SK-N-SH treated with all-trans-retinoic acid at 6 μM for 48 hours (cell line): ENCODE results near the gene SLC7A7.
A peak's percentile ranks its signal among the peaks of the same experiment; 100 is the strongest.
"Not testable (repeated sequence)": the region's sequence is repeated elsewhere in the genome, so short reads cannot be mapped to it uniquely, and the experiment has no call there.

Experiments used
- ATAC-seq: fragments of 200-7000 bp; cut with Tn5 transposase; 3 replicates; pipeline ENCODE4 v1.9.1; 2020; ENCODE audit warnings: mild to moderate bottlenecking, moderate library complexity
- ARNTL ChIP-seq: fragments of 450-650 bp; formaldehyde crosslinking; IDR thresholded peaks from 2 replicates; pipeline ENCODE4 v1.5.0; 2020; ENCODE audit warnings: low read depth, mild to moderate bottlenecking, moderate library complexity, borderline replicate concordance
- BACH2 ChIP-seq: fragments of 250-450 bp; sonication (Bioruptor Pico); IDR thresholded peaks from 2 replicates; pipeline ENCODE4 v1.9.0; 2021; ENCODE audit warnings: mild to moderate bottlenecking, borderline replicate concordance
- CSDC2 ChIP-seq: fragments of 250-450 bp; sonication (Bioruptor Pico); IDR thresholded peaks from 2 replicates; pipeline ENCODE4 v1.5.0; 2020; ENCODE audit warnings: mild to moderate bottlenecking, moderate library complexity
- GLIS3 ChIP-seq: fragments of 250-450 bp; sonication (Bioruptor Pico); IDR thresholded peaks from 2 replicates; pipeline ENCODE4 v1.5.0; 2020; ENCODE audit warnings: mild to moderate bottlenecking, moderate library complexity
- ISL1 ChIP-seq: fragments of 250-450 bp; sonication (Bioruptor Pico); IDR thresholded peaks from 2 replicates; pipeline ENCODE4 v2.1.2; 2022; ENCODE audit warnings: mild to moderate bottlenecking, moderate library complexity
- OSR1 ChIP-seq: fragments of 250-450 bp; sonication (Bioruptor Pico); IDR thresholded peaks from 2 replicates; pipeline ENCODE4 v1.8.0; 2022; ENCODE audit warnings: moderate library complexity, mild to moderate bottlenecking, inconsistent platforms
- PPARA ChIP-seq: fragments of 250-450 bp; sonication (Bioruptor Pico); IDR thresholded peaks from 2 replicates; pipeline ENCODE4 v1.5.0; 2020; ENCODE audit warnings: mild to moderate bottlenecking, borderline replicate concordance
- SNAI2 ChIP-seq: fragments of 250-450 bp; sonication (Bioruptor Pico); IDR thresholded peaks from 2 replicates; pipeline ENCODE4 v1.5.0; 2020; ENCODE audit warnings: mild to moderate bottlenecking, moderate library complexity
- TCF4 ChIP-seq: fragments of 250-450 bp; sonication (Bioruptor Pico); IDR thresholded peaks from 2 replicates; pipeline ENCODE4 v1.8.0; 2021; ENCODE audit warnings: mild to moderate bottlenecking, moderate library complexity, borderline replicate concordance
- TOX ChIP-seq: fragments of 250-450 bp; sonication (Bioruptor Pico); IDR thresholded peaks from 2 replicates; pipeline ENCODE4 v1.8.0; 2021; ENCODE audit warnings: mild to moderate bottlenecking, moderate library complexity, borderline replicate concordance
- ZC3H10 ChIP-seq: fragments of 250-450 bp; sonication (Bioruptor Pico); IDR thresholded peaks from 2 replicates; pipeline ENCODE4 v1.5.1; 2021; ENCODE audit warnings: mild to moderate bottlenecking, moderate library complexity
- ZFP3 ChIP-seq: fragments of 250-450 bp; sonication (Bioruptor Pico); IDR thresholded peaks from 2 replicates; pipeline ENCODE4 v1.5.0; 2020; ENCODE audit warnings: mild to moderate bottlenecking, moderate library complexity
- ZFP30 ChIP-seq: fragments of 450-650 bp; formaldehyde crosslinking; IDR thresholded peaks from 2 replicates; pipeline ENCODE4 v1.5.0; 2022; ENCODE audit warnings: mild to moderate bottlenecking, moderate library complexity
- ZNF565 ChIP-seq: fragments of 450-650 bp; formaldehyde crosslinking; conservative IDR thresholded peaks from 2 replicates; pipeline ENCODE4 v1.5.0; 2020; ENCODE audit warnings: low read depth, mild to moderate bottlenecking, moderate library complexity
- ZNF70 ChIP-seq: fragments of 450-650 bp; formaldehyde crosslinking; IDR thresholded peaks from 2 replicates; pipeline ENCODE4 v1.5.0; 2020; ENCODE audit warnings: mild to moderate bottlenecking, moderate library complexity
- ZNF8 ChIP-seq: fragments of 450-650 bp; formaldehyde crosslinking; IDR thresholded peaks from 2 replicates; pipeline ENCODE4 v1.5.0; 2020; ENCODE audit warnings: mild to moderate bottlenecking, moderate library complexity
- TF ChIP-seq, protein P1 (sequence below): fragments of 250-450 bp; sonication (Bioruptor Pico); IDR thresholded peaks from 2 replicates; pipeline ENCODE4 v1.8.0; 2020; ENCODE audit warnings: mild to moderate bottlenecking, moderate library complexity, borderline replicate concordance
- TF ChIP-seq, protein P2 (sequence below): fragments of 250-450 bp; sonication (Bioruptor Pico); IDR thresholded peaks from 2 replicates; pipeline ENCODE4 v1.5.1; 2021; ENCODE audit warnings: mild to moderate bottlenecking, moderate library complexity
- TF ChIP-seq, protein P3 (sequence below): fragments of 250-450 bp; sonication (Bioruptor Pico); IDR thresholded peaks from 2 replicates; pipeline ENCODE4 v1.5.0; 2020; ENCODE audit warnings: mild to moderate bottlenecking, moderate library complexity
- TF ChIP-seq, protein P4 (sequence below): fragments of 250-450 bp; sonication (Bioruptor Pico); IDR thresholded peaks from 2 replicates; pipeline ENCODE4 v1.5.1; 2020; ENCODE audit warnings: low read depth, mild to moderate bottlenecking, moderate library complexity

Gene SLC7A7

DNA sequence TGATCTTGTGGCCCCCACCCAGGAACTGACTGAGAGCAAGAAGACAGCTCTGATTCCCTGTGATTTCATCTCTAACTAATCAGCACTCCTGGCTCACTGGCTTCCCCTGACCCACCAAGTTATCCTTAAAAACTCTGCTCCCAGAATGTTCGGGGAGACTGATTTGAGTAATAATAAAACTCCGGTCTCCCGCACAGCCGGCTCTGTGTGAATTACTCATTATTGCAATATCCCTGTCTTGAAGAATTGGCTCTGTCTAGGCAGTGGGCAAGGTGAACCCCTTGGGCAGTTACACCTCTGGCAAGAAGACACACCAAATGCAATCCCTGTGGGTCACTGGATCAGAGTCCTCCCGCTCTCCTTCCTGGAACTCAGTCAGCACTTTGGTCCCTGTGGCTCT, 21.3 kb downstream of the SLC7A7 start (continued):
- no peak for TF ChIP-seq ZFP30 (CRISPR knock-in tag)
- TF ChIP-seq ZC3H10 = no peak
- TF ChIP-seq, protein P1, sequence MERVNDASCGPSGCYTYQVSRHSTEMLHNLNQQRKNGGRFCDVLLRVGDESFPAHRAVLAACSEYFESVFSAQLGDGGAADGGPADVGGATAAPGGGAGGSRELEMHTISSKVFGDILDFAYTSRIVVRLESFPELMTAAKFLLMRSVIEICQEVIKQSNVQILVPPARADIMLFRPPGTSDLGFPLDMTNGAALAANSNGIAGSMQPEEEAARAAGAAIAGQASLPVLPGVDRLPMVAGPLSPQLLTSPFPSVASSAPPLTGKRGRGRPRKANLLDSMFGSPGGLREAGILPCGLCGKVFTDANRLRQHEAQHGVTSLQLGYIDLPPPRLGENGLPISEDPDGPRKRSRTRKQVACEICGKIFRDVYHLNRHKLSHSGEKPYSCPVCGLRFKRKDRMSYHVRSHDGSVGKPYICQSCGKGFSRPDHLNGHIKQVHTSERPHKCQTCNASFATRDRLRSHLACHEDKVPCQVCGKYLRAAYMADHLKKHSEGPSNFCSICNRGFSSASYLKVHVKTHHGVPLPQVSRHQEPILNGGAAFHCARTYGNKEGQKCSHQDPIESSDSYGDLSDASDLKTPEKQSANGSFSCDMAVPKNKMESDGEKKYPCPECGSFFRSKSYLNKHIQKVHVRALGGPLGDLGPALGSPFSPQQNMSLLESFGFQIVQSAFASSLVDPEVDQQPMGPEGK (CRISPR knock-in tag) = no peak
- no peak for TF ChIP-seq ISL1 (CRISPR knock-in tag)

DNA sequence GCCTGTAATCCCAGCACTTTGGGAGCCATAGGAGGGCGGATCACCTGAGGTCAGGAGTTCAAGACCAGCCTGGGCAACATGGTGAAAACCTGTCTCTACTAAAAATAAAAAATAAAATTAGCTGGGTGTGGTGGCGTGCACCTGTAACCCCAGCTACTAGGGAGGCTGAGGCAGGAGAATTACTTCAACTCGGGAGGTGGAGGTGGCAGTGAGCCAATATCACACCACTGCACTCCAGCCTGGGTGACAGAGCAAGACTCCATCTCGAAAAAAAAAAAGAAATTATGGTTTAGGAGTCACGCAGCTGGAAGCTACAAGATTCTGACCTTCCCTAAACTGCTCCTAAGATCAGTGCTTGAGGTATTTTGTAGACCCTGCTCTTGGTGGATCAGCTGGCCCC, 21.7 kb downstream of the SLC7A7 start:
- ATAC-seq = not testable (repeated sequence)

DNA sequence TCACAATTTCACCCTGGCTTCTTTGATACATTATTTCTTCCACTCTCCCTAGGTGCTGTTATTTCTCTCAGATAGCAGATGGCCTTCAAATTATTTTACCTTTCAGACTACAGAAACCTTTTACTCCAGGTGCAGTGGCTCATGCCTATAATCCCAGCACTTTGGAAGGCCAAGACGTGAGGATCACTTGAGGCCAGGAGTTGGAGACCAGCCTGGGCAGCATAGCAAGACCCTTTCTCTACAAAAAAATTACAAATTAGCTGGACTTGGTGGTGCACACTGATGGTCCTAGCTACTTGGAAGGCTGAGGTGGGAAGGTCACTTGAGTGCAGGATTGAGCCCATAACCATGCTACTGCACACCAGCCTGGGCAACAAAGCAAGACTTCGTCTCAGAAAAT, 23.1 kb downstream of the SLC7A7 start:
- TF ChIP-seq, protein P2, sequence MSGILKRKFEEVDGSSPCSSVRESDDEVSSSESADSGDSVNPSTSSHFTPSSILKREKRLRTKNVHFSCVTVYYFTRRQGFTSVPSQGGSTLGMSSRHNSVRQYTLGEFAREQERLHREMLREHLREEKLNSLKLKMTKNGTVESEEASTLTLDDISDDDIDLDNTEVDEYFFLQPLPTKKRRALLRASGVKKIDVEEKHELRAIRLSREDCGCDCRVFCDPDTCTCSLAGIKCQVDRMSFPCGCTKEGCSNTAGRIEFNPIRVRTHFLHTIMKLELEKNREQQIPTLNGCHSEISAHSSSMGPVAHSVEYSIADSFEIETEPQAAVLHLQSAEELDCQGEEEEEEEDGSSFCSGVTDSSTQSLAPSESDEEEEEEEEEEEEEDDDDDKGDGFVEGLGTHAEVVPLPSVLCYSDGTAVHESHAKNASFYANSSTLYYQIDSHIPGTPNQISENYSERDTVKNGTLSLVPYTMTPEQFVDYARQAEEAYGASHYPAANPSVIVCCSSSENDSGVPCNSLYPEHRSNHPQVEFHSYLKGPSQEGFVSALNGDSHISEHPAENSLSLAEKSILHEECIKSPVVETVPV (CRISPR knock-in tag) = no peak

DNA sequence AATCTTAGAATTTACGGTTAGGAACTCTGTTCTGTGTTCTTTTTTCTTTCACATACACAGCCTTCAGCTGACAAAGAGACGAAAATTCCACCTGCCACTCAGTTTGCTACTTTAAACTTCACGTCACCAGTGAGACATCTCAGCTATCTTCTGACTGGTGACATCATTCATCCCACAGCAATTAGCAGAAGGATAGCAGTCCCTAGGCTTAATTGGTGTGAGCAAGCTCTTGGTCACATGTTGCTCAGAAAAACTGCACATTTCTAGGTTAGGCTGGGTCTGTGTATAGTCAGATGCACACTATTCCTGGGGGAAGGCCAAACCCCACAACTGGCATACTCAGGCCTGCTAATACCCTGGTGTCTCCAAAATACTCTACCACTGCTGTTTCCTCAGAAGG, 23.9 kb downstream of the SLC7A7 start:
- peak; percentile 78 for ATAC-seq
- TF ChIP-seq ZFP30 (CRISPR knock-in tag) = no peak
- no peak for TF ChIP-seq OSR1
- TF ChIP-seq SNAI2 (CRISPR knock-in tag) = no peak
- TF ChIP-seq, protein P3, sequence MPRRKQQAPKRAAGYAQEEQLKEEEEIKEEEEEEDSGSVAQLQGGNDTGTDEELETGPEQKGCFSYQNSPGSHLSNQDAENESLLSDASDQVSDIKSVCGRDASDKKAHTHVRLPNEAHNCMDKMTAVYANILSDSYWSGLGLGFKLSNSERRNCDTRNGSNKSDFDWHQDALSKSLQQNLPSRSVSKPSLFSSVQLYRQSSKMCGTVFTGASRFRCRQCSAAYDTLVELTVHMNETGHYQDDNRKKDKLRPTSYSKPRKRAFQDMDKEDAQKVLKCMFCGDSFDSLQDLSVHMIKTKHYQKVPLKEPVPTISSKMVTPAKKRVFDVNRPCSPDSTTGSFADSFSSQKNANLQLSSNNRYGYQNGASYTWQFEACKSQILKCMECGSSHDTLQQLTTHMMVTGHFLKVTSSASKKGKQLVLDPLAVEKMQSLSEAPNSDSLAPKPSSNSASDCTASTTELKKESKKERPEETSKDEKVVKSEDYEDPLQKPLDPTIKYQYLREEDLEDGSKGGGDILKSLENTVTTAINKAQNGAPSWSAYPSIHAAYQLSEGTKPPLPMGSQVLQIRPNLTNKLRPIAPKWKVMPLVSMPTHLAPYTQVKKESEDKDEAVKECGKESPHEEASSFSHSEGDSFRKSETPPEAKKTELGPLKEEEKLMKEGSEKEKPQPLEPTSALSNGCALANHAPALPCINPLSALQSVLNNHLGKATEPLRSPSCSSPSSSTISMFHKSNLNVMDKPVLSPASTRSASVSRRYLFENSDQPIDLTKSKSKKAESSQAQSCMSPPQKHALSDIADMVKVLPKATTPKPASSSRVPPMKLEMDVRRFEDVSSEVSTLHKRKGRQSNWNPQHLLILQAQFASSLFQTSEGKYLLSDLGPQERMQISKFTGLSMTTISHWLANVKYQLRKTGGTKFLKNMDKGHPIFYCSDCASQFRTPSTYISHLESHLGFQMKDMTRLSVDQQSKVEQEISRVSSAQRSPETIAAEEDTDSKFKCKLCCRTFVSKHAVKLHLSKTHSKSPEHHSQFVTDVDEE (CRISPR knock-in tag) = no peak
- no peak for TF ChIP-seq ZFP3 (CRISPR knock-in tag)
- no peak for TF ChIP-seq ZNF565 (CRISPR knock-in tag)
- no peak for TF ChIP-seq BACH2
- no peak for TF ChIP-seq ZC3H10
- TF ChIP-seq PPARA (CRISPR knock-in tag) = no peak
- TF ChIP-seq, protein P4, sequence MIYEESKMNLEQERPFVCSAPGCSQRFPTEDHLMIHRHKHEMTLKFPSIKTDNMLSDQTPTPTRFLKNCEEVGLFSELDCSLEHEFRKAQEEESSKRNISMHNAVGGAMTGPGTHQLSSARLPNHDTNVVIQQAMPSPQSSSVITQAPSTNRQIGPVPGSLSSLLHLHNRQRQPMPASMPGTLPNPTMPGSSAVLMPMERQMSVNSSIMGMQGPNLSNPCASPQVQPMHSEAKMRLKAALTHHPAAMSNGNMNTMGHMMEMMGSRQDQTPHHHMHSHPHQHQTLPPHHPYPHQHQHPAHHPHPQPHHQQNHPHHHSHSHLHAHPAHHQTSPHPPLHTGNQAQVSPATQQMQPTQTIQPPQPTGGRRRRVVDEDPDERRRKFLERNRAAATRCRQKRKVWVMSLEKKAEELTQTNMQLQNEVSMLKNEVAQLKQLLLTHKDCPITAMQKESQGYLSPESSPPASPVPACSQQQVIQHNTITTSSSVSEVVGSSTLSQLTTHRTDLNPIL (CRISPR knock-in tag) = no peak
- TF ChIP-seq, all 23 proteins: peak for 0

More for the DNA sequence above, 23.1 kb downstream of the SLC7A7 start:
- ATAC-seq = no peak

DNA sequence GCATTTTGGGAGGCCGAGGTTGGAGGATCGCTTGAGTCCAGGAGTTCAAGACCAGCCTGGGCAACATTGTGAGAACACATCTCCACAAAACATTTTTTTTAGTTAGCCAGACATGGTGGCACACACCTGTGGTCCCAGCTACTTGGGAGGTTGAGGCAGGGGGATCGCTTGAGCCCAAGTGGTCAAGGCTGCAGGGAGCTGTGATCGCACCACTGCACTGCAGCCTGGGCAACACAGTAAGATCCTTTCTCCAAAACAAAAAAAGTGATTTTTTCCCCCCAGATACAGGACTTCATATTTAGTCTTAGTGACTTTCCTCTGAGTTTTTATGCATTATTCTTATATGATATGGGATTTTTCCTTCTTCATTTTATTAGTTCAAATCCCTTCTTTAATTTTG, 28.6 kb downstream of the SLC7A7 start:
- TF ChIP-seq PPARA (CRISPR knock-in tag) (no peak), ZNF565 (CRISPR knock-in tag) (no peak), ZC3H10 (no peak), ISL1 (CRISPR knock-in tag) (no peak), ZFP30 (CRISPR knock-in tag) (no peak), OSR1 (no peak), ARNTL (no peak), ZNF70 (CRISPR knock-in tag) (no peak), CSDC2 (CRISPR knock-in tag) (no peak), ZNF8 (no peak), SNAI2 (CRISPR knock-in tag) (no peak), TOX (CRISPR knock-in tag) (no peak), TCF4 (no peak), ZFP3 (CRISPR knock-in tag) (no peak), GLIS3 (CRISPR knock-in tag) (no peak)
- TF ChIP-seq, protein P3 (CRISPR knock-in tag) = no peak
- TF ChIP-seq, protein P2 (CRISPR knock-in tag) = no peak
- ATAC-seq = no peak
